Measurements from ENCODE around the gene GLI3.

DNA sequence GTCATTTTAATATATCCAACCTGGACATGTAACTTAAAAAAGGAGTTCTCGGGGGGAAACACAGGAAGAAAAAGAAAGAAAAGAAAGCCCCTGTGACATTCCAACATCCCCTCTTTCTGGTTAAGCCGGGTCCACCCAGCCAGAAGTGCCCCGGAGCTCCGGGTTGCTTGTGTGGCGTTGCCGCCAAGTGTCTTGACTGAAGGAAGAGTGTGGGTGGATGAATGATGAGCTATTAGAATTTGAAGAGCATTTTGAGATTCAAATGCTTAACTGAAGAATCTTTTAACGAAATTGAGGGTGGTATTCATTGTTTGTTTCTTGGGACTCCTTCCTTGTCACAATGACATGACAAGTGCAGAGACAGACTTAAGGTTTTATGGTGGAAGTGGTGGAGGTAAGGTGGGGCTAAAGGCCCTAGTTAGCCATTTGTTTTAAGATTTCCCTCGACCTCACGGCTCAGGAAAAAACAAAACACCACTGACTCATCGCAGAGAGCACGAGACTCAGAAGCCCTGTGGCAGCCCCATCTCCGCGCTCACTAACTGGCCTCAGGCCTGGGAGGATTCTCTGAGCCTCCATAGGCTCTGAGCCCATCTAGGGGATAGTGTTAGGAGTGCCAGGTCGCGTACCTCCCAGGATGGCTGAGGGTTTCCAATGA is 1.8 kb upstream of the GLI3 start:
- TF ChIP-seq, protein P1, sequence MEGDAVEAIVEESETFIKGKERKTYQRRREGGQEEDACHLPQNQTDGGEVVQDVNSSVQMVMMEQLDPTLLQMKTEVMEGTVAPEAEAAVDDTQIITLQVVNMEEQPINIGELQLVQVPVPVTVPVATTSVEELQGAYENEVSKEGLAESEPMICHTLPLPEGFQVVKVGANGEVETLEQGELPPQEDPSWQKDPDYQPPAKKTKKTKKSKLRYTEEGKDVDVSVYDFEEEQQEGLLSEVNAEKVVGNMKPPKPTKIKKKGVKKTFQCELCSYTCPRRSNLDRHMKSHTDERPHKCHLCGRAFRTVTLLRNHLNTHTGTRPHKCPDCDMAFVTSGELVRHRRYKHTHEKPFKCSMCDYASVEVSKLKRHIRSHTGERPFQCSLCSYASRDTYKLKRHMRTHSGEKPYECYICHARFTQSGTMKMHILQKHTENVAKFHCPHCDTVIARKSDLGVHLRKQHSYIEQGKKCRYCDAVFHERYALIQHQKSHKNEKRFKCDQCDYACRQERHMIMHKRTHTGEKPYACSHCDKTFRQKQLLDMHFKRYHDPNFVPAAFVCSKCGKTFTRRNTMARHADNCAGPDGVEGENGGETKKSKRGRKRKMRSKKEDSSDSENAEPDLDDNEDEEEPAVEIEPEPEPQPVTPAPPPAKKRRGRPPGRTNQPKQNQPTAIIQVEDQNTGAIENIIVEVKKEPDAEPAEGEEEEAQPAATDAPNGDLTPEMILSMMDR (IDR thresholded peaks at IDR 0.05; ENCODE audit: borderline replicate concordance, extremely low read depth, low read length, poor library complexity, severe bottlenecking) = no peak
- TF ChIP-seq EZH2 (IDR thresholded peaks at IDR 0.05; ENCODE audit: borderline replicate concordance, low read depth, low read length, severe bottlenecking) = no peak

Data from DND-41 (cell line).